Neural cell (in vitro differentiated cells): ENCODE measurements around the gene ACHE. TPM values are rescaled to one million over a fixed set of nuclear protein-coding genes. Genes with fewer than 3 reads are reported as not detected.
"Not testable (repeated sequence)": the region's sequence is repeated elsewhere in the genome, so short reads cannot be mapped to it uniquely, and the experiment has no call there.

Source experiments
- H2AFZ ChIP-seq: fragments of 200-600, 300-800 bp; sonication (generic), shearing (Covaris generic); 2 replicates; pipeline ENCODE4 v1.6.0; 2014; ENCODE audit warnings: low read depth, mild to moderate bottlenecking, antibody characterized with exemption, low read length, moderate library complexity
- H3F3A ChIP-seq: fragments of 200-600 bp; shearing (Covaris generic); 2 replicates; pipeline ENCODE4 v1.6.1; 2016; ENCODE audit warnings: mild to moderate bottlenecking, moderate library complexity, mixed read lengths, antibody characterized with exemption, low read length; ENCODE audit not compliant: insufficient read depth, poor library complexity, severe bottlenecking
- H3K27ac ChIP-seq: fragments of 200-600, 300-800 bp; sonication (generic), shearing (Covaris generic); 2 replicates; pipeline ENCODE4 v1.5.1; 2014; ENCODE audit warnings: mild to moderate bottlenecking, low read length, moderate library complexity
- H3K27me3 ChIP-seq: fragments of 300-800, 200-600 bp; sonication (generic), shearing (Covaris generic); 2 replicates; pipeline ENCODE4 v1.6.0; 2014; ENCODE audit warnings: mild to moderate bottlenecking, low read depth, low read length, moderate library complexity; ENCODE audit not compliant: insufficient read depth
- H3K36me3 ChIP-seq: fragments of 300-800, 200-600 bp; sonication (generic), shearing (Covaris generic); 2 replicates; pipeline ENCODE4 v1.5.1; 2014; ENCODE audit warnings: mild to moderate bottlenecking, antibody characterized with exemption, low read length, moderate library complexity; ENCODE audit not compliant: insufficient read depth
- H3K4me2 ChIP-seq: fragments of 300-800, 200-600 bp; sonication (generic), shearing (Covaris generic); 2 replicates; pipeline ENCODE4 v1.6.0; 2014; ENCODE audit warnings: mild to moderate bottlenecking, low read length
- H3K4me3 ChIP-seq: fragments of 300-800, 200-600 bp; sonication (generic), shearing (Covaris generic); 2 replicates; pipeline ENCODE4 v1.5.1; 2014; ENCODE audit warnings: mild to moderate bottlenecking, low read length, moderate library complexity
- H3K79me2 ChIP-seq: fragments of 200-600 bp; shearing (Covaris generic); replicated peaks from 2 replicates; pipeline ENCODE4 v1.6.0; 2014; ENCODE audit warnings: mild to moderate bottlenecking, low read length, moderate library complexity; ENCODE audit not compliant: insufficient read depth
- H3K9ac ChIP-seq: fragments of 300-800, 200-600 bp; sonication (generic), shearing (Covaris generic); 2 replicates; pipeline ENCODE4 v1.6.1; 2016; ENCODE audit warnings: mild to moderate bottlenecking, low read length, mixed read lengths
- H3K9me2 ChIP-seq: fragments of 200-600 bp; shearing (Covaris generic); 2 replicates; pipeline ENCODE4 v1.6.1; 2016; ENCODE audit warnings: mild to moderate bottlenecking, low read length, mixed read lengths; ENCODE audit not compliant: insufficient read depth
- H3K9me3 ChIP-seq: fragments of 200-600, 300-800 bp; sonication (generic), shearing (Covaris generic); 2 replicates; pipeline ENCODE4 v1.6.1; 2016; ENCODE audit warnings: mild to moderate bottlenecking, mixed run types, low read length, moderate library complexity, mixed read lengths
- H4K20me1 ChIP-seq: fragments of 200-600 bp; shearing (Covaris generic); 2 replicates; pipeline ENCODE4 v1.6.1; 2016; ENCODE audit warnings: mild to moderate bottlenecking, mixed run types; ENCODE audit not compliant: insufficient read depth
- CTCF ChIP-seq: fragments of 450-650 bp; IDR thresholded peaks from 2 replicates; pipeline ENCODE4 v1.5.1; 2014; ENCODE audit warnings: antibody characterized with exemption, mild to moderate bottlenecking, moderate library complexity; ENCODE audit not compliant: poor library complexity, severe bottlenecking
- EP300 ChIP-seq: fragments of 450-650 bp; conservative IDR thresholded peaks from 2 replicates; pipeline ENCODE4 v1.6.1; 2014; ENCODE audit warnings: antibody characterized with exemption, mild to moderate bottlenecking, moderate library complexity; ENCODE audit not compliant: poor library complexity, severe bottlenecking
- EZH2 ChIP-seq: fragments of 200-600, 300-800 bp; shearing (Covaris generic), sonication (generic); IDR thresholded peaks from 2 replicates; pipeline ENCODE4 v1.6.1; 2014; ENCODE audit warnings: antibody characterized with exemption, low read length, borderline replicate concordance, mild to moderate bottlenecking; ENCODE audit not compliant: insufficient read depth, poor library complexity, severe bottlenecking
- MXI1 ChIP-seq: fragments of 450-650 bp; conservative IDR thresholded peaks from 2 replicates; pipeline ENCODE4 v1.6.1; 2014; ENCODE audit warnings: antibody characterized with exemption, mild to moderate bottlenecking; ENCODE audit not compliant: poor library complexity, severe bottlenecking
- POLR2AphosphoS5 ChIP-seq: IDR thresholded peaks from 2 replicates; pipeline ENCODE4 v1.6.1; 2012
- RAD21 ChIP-seq: fragments of 450-650 bp; conservative IDR thresholded peaks from 2 replicates; pipeline ENCODE4 v1.6.1; 2014; ENCODE audit warnings: antibody characterized with exemption, mild to moderate bottlenecking, moderate library complexity
- REST ChIP-seq: IDR thresholded peaks from 2 replicates; pipeline ENCODE4 v1.6.1; 2012; ENCODE audit warnings: borderline replicate concordance
- SMC3 ChIP-seq: fragments of 450-650 bp; conservative IDR thresholded peaks from 2 replicates; pipeline ENCODE4 v1.6.1; 2014; ENCODE audit warnings: antibody characterized with exemption, mild to moderate bottlenecking, moderate library complexity; ENCODE audit not compliant: poor library complexity
- TAF1 ChIP-seq: IDR thresholded peaks from 2 replicates; pipeline ENCODE4 v1.6.1; 2012; ENCODE audit warnings: low read depth
- polyA plus RNA-seq: library from polyadenylated mRNA; depleted of rRNA; stranded (reverse); fragments of >200 nt; gene quantifications from 2 replicates; pipeline ENCODE4 v1.2.3, GENCODE V29; 2014

The ACHE gene
- polyA plus RNA-seq, 1 donor from 2014 or later, result 12.2 TPM

GRCh38 chr7:100911484-100911883 lies 15.8 kb upstream of the ACHE start:
- no peak overlapping the region for H3K27ac ChIP-seq
- H4K20me1 ChIP-seq, result no peaks in the 10 kb centered on the region
- H3K36me3 ChIP-seq, result no peaks in the 10 kb centered on the region

GRCh38 chr7:100910443-100910842 lies 14.8 kb upstream of the ACHE start:
- not testable (repeated sequence) for H3K9me2 ChIP-seq, H3K4me3 ChIP-seq, H4K20me1 ChIP-seq, H2AFZ ChIP-seq, H3K36me3 ChIP-seq, H3K27ac ChIP-seq, H3K9ac ChIP-seq, H3F3A ChIP-seq, H3K79me2 ChIP-seq, H3K9me3 ChIP-seq, H3K27me3 ChIP-seq, H3K4me2 ChIP-seq

More at GRCh38 chr7:100911484-100911883, 15.8 kb upstream of the ACHE start:
- Histone ChIP-seq H3K4me2 (no peak overlapping the region), H3K4me3 (no peak overlapping the region), H3K9me2 (no peaks in the 10 kb centered on the region), H3K9me3 (no peaks in the 10 kb centered on the region), H3K27me3 (no peaks in the 10 kb centered on the region), H2AFZ (no peak overlapping the region), H3K9ac (no peak overlapping the region), H3F3A (no peaks in the 10 kb centered on the region), H3K79me2 (no peaks in the 10 kb centered on the region)
- TF ChIP-seq SMC3 (no peak), TAF1 (no peak), CTCF (no peak), MXI1 (no peak), RAD21 (no peak), REST (no peak), EZH2 (no peak), EP300 (no peak), POLR2AphosphoS5 (no peak)

GRCh38 chr7:100908512-100908911 lies 12.8 kb upstream of the ACHE start:
- TF ChIP-seq EZH2 (no peak), SMC3 (no peak), RAD21 (no peak), POLR2AphosphoS5 (no peak), REST (no peak), MXI1 (no peak), TAF1 (no peak), EP300 (no peak), CTCF (no peak)

More at GRCh38 chr7:100908512-100908911, 12.8 kb upstream of the ACHE start:
- Histone ChIP-seq H3K4me3 (no peak overlapping the region), H3K4me2 (no peak overlapping the region), H2AFZ (no peak overlapping the region), H3K27ac (no peak overlapping the region), H3K9me3 (no peaks in the 10 kb centered on the region), H3K36me3 (no peaks in the 10 kb centered on the region), H3K27me3 (no peaks in the 10 kb centered on the region), H3F3A (no peaks in the 10 kb centered on the region), H3K9me2 (no peaks in the 10 kb centered on the region), H3K79me2 (no peaks in the 10 kb centered on the region), H3K9ac (no peak overlapping the region), H4K20me1 (no peaks in the 10 kb centered on the region)
